Esophagus squamous epithelium (tissue), 5 donors: Measurements from ENCODE around the gene RHOT2. TPM values are rescaled to one million over a fixed set of nuclear protein-coding genes. Genes with fewer than 3 reads are reported as not detected.

ENCODE experiments used
- DNase-seq: peaks from one replicate; lab custom pipeline; 2025; lab: John Stamatoyannopoulos, UW
- H3K27ac ChIP-seq, 4 donors: fragments of 200-600 bp; sonication (generic); one replicate each; pipeline ENCODE4 v1.5.1; 2016 to 2019; ENCODE audit warnings: mild to moderate bottlenecking in 1 of 4
- H3K27me3 ChIP-seq, 4 donors: fragments of 200-600 bp; sonication (generic); 1 replicate in 3 of 4; 2 replicates in 1 of 4; pipeline versions ENCODE4 v1.5.1 to v1.6.0; 2017 to 2021; ENCODE audit warnings: antibody characterized with exemption in 1 of 4
- H3K36me3 ChIP-seq, 3 donors: fragments of 200-600 bp; sonication (generic); one replicate each; pipeline ENCODE4 v1.5.1; 2016 to 2019
- H3K4me1 ChIP-seq, 3 donors: fragments of 200-600 bp; sonication (generic); one replicate each; pipeline ENCODE4 v1.5.1; 2017 to 2019
- H3K4me3 ChIP-seq, 4 donors: fragments of 200-600 bp; sonication (generic); 1 replicate in 3 of 4; 2 replicates in 1 of 4; pipeline ENCODE4 v1.5.1; 2016 to 2019; ENCODE audit warnings: mild to moderate bottlenecking in 2 of 4, moderate library complexity in 1 of 4
- H3K9me3 ChIP-seq, 3 donors: fragments of 200-600 bp; sonication (generic); one replicate each; pipeline ENCODE4 v1.5.1; 2016 to 2019
- POLR2A ChIP-seq, 4 donors: fragments of 450-650 bp; IDR thresholded peaks; one replicate each; pipeline ENCODE4 v1.6.1; 2017; ENCODE audit warnings: antibody characterized with exemption in 4 of 4, mild to moderate bottlenecking in 4 of 4, moderate library complexity in 3 of 4
- WGBS, 2 donors: methylation state at CpG; one replicate each; pipeline ENCODE4 v1.1.5; 2018; 5-methylcytosine and 5-hydroxymethylcytosine counted together
- intact Hi-C: fragments of 100-400 bp; cut with DNase I; formaldehyde crosslinking; loops from one replicate; pipeline ENCODE4 v1.15.0; 2022
- total RNA-seq, 4 donors: library from RNA; depleted of rRNA; stranded (reverse); fragments of >200 nt; gene quantifications; one replicate each; pipeline ENCODE4 v1.1.0, GENCODE V29; 2016
- TF ChIP-seq, protein P1 (sequence below), 6 experiments: fragments of 450-650 bp in 4 of 6; fragments of 200-600 bp in 2 of 6; sonication (generic) in 2 of 6; IDR thresholded peaks; one replicate each; pipeline ENCODE4 v1.5.1; 2016 to 2019; ENCODE audit warnings: antibody characterized with exemption in 6 of 6, mild to moderate bottlenecking in 4 of 6, moderate library complexity in 4 of 6
- donor health status: DM: yes; HTN: yes; CAD: no.

The RHOT2 gene
- total RNA-seq, 4 donors from 2014 or later = 28.4 to 70.2 (median 48.9) TPM

DNA sequence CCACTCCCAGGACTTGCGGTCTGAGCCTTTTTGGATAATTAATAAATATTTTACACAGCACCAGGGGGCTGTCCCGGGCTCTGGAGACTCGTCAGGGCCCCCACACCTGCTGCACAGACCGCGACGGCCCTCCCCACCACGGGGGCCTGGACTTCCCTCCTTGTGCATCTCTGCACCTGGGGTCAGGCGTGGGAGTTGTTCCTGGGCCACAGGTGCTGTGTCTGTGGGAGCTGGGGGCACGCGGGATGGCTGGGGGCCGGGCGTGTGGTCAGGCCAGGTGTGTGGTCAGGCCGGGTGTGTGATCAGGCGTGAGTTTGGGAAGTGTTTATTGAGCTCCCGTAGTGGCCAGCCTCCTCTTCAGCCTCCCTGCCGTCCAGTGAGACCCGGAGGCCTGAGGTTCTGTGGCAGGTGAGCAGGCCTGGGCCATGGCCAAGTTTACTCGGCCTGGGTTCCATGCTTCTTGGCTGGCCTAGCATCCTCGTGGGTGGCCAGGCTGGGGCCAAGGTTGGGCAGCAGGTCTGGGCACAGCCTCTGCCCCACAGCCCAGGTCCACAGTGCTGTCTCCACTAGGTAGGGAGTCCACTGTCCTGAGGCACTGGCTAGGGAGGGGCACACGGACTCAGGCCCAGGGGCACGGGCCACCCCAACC lies 10.4 kb downstream of the RHOT2 start:
- WGBS, 2 donors = 58 to 72% methylated on average over 4 of the region's 21 CpGs
- intact Hi-C loops = no loop called here
- no peak for DNase-seq

DNA sequence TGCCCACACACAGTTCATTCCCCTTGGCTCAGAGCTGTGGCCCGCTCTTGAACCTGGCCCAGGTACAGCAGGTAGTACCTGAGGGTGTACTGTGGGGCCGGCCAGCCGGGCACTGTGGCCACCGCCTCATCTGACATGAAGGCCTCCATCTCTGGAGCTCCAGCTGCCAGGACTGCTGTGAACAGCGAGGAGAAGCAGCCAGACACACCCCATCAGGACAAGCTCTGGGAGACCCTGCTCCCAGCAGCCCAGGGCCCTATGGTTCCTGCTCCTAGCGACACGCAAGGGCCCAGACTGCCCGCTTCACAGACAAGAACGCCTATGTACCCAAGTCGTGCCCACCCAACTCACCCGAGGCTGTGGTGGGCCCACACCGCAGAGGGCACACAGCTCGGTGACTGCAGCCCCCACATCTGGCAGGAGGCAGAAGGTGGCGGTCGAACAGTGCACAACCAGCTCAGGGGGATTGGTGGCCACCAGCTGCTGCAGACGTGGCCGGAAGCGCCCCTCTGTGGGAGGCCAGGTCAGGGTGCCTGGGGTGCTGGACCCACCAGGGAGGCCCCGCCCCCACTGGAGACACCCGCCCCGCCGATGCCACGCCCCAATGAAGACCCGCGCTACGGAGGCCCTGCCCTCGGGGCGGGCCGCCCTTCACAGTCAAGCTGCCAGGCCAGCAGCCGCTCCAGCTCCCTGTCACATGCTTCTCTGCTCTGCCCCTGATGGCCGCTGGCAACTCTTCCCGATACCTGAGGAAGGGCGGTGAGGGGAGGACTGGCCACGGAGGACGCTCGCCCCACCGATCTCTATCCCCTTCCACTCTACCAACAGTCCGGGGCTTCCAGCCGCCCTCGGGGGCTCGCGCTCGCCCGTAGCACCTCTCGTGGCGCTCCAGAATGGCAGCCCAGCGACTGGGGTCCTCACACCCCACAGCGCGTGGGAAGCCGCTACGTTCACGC lies 11.2 kb downstream of the RHOT2 start:
- no peaks in the 10 kb centered on the region for H3K9me3 ChIP-seq
- no peak for DNase-seq
- TF ChIP-seq, protein P1, sequence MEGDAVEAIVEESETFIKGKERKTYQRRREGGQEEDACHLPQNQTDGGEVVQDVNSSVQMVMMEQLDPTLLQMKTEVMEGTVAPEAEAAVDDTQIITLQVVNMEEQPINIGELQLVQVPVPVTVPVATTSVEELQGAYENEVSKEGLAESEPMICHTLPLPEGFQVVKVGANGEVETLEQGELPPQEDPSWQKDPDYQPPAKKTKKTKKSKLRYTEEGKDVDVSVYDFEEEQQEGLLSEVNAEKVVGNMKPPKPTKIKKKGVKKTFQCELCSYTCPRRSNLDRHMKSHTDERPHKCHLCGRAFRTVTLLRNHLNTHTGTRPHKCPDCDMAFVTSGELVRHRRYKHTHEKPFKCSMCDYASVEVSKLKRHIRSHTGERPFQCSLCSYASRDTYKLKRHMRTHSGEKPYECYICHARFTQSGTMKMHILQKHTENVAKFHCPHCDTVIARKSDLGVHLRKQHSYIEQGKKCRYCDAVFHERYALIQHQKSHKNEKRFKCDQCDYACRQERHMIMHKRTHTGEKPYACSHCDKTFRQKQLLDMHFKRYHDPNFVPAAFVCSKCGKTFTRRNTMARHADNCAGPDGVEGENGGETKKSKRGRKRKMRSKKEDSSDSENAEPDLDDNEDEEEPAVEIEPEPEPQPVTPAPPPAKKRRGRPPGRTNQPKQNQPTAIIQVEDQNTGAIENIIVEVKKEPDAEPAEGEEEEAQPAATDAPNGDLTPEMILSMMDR (IDR thresholded peaks at IDR 0.05) = no peak
- no peak for TF ChIP-seq POLR2A (IDR thresholded peaks at IDR 0.05)
- 48 to 70% methylated on average over 2 to 6 of the region's 52 CpGs for WGBS, 2 donors
- peak overlapping the region; percentile 69 to 98 (median 88) for H3K4me3 ChIP-seq
- peaks cover 11 to 26% (median 15%) of the 10 kb centered on the region in 3 donors for H3K36me3 ChIP-seq
- H3K4me1 ChIP-seq = peaks cover 59 to 89% (median 70%) of the 10 kb centered on the region in 3 donors
- intact Hi-C loops = no loop called here
- H3K27me3 ChIP-seq = peaks cover 0 to 33% (median 0%) of the 10 kb centered on the region in 4 donors
- H3K27ac ChIP-seq = peak overlapping the region; percentile 60 to 97 (median 86)

More for the DNA sequence above, 10.4 kb downstream of the RHOT2 start:
- H3K27me3 ChIP-seq = peaks cover 0 to 33% (median 0%) of the 10 kb centered on the region in 4 donors
- TF ChIP-seq, protein P1 (IDR thresholded peaks at IDR 0.05) = no peak
- no peak for TF ChIP-seq POLR2A (IDR thresholded peaks at IDR 0.05)
- H3K27ac ChIP-seq = peak overlapping the region in 3 of 4 donors; percentile 79 to 97 (median 93)
- H3K4me3 ChIP-seq = no peak overlapping the region
- H3K4me1 ChIP-seq = peaks cover 54 to 86% (median 65%) of the 10 kb centered on the region in 3 donors
- no peaks in the 10 kb centered on the region for H3K9me3 ChIP-seq
- H3K36me3 ChIP-seq = peaks cover 13 to 34% (median 20%) of the 10 kb centered on the region in 3 donors

DNA sequence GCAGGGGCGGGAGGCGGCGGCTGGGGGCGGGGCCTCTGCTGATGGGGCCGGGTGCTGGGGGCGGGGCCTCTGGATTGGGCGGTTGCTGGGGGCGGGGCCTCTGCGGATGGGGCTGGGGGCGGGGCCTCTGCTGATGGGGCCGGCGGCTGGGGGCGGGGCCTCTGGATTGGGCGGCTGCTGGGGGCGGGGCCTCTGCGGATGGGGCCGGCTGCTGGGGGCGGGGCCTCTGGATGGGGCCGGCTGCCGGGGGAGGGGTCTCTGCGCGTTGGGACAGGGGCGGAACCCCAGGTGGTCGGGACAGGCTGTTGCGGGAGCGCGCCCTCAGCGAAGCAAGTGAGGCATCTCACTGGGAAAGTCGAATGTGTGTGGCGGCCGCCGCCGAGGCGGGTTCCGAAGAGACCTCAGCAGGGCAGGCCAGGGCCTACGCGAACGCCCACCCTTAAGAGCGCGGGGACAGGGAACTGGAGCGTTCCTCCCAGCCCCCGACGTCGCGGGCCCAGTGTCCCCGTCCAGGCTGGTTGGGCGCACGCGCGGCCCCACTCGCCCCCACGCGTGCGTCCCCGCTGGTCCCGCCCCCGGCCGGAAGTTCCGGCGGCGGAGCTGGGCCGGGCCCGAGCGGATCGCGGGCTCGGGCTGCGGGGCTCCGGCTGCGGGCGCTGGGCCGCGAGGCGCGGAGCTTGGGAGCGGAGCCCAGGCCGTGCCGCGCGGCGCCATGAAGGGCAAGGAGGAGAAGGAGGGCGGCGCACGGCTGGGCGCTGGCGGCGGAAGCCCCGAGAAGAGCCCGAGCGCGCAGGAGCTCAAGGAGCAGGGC lies 12.1 kb downstream of the RHOT2 start, which contains the start of gene STUB1:
STUB1 (plus strand) TSS at position 597 of the 811 bp plus-strand sequence; CDS start at position 713, 116 bp downstream.
- intact Hi-C loops = no loop called here
- Histone ChIP-seq H3K9me3 (no peaks in the 10 kb centered on the region), H3K27ac (peak within 1 kb of the TSS; percentile 90 to 97 (median 94)), H3K4me1 (peaks cover 65 to 88% (median 73%) of the 10 kb centered on the region in 3 donors), H3K4me3 (peak within 1 kb of the TSS; percentile 69 to 98 (median 88)), H3K27me3 (peaks cover 0 to 33% (median 0%) of the 10 kb centered on the region in 4 donors), H3K36me3 (peaks cover 11 to 22% (median 15%) of the 10 kb centered on the region in 3 donors)
- TF ChIP-seq, protein P1 (IDR thresholded peaks at IDR 0.05) = peak in 2 of 6 experiments; percentile 5 to 16
- peak in 3 of 4 donors; percentile 64 to 83 (median 82) for TF ChIP-seq POLR2A (IDR thresholded peaks at IDR 0.05)
- peak; percentile 67 for DNase-seq
- WGBS, 2 donors = 0% methylated on average over 4 of the region's 91 CpGs; no CpG with 5 or more reads in 1 of the 2 donors

DNA sequence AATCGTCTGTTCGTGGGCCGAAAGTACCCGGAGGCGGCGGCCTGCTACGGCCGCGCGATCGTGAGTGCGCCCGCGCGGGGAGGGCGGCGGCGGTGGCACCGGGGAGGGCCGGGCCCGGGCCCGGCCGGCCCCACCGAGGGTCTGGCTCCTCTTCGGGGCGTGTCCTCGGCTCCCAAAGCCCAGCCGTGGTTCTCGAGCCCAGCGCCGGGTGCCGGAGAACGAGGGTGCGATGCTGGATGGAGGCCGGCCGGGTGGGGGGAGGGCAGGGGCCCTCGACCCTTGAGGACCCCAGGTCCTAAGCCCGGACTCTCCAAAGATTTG lies 12.7 kb downstream of the RHOT2 start:
- Histone ChIP-seq H3K27ac (peak overlapping the region; percentile 90 to 97 (median 94)), H3K9me3 (no peaks in the 10 kb centered on the region), H3K36me3 (peaks cover 11 to 25% (median 15%) of the 10 kb centered on the region in 3 donors), H3K27me3 (peaks cover 0 to 28% (median 0%) of the 10 kb centered on the region in 4 donors), H3K4me1 (peaks cover 65 to 88% (median 76%) of the 10 kb centered on the region in 3 donors), H3K4me3 (peak overlapping the region; percentile 69 to 98 (median 88))
- intact Hi-C loops = no loop called here
- no peak for TF ChIP-seq POLR2A (IDR thresholded peaks at IDR 0.05)
- TF ChIP-seq, protein P1 (IDR thresholded peaks at IDR 0.05) = no peak
- DNase-seq = no peak
- WGBS, 2 donors = no CpG with 5 or more reads among the region's 38 CpGs
